ENCODE data around the gene SGPL1. TPM values are rescaled to one million over a fixed set of nuclear protein-coding genes. Genes with fewer than 3 reads are reported as not detected.

The SGPL1 gene
- total RNA-seq, 4 donors from 2014 or later, result 34.2 to 47.1 (median 43.1) TPM

GRCh38 chr10:70912556-70912955 lies 96.8 kb downstream of the SGPL1 start:
- DNase-seq, result no peak
- Histone ChIP-seq H3K9me3 (no peaks in the 10 kb centered on the region), H3K27me3 (peaks cover 0 to 30% (median 0%) of the 10 kb centered on the region in 4 donors), H3K36me3 (no peaks in the 10 kb centered on the region), H3K27ac (no peak overlapping the region), H3K4me3 (no peak overlapping the region), H3K4me1 (peaks cover 0 to 3% (median 0%) of the 10 kb centered on the region in 3 donors)
- 67 to 86% methylated on average over 1 to 4 of the region's 5 CpGs for WGBS, 2 donors
- TF ChIP-seq CTCF (IDR thresholded peaks at IDR 0.05), result no peak
- no peak for TF ChIP-seq POLR2A (IDR thresholded peaks at IDR 0.05)
- intact Hi-C loops (cut with DNase I), result no loop called here

DNA sequence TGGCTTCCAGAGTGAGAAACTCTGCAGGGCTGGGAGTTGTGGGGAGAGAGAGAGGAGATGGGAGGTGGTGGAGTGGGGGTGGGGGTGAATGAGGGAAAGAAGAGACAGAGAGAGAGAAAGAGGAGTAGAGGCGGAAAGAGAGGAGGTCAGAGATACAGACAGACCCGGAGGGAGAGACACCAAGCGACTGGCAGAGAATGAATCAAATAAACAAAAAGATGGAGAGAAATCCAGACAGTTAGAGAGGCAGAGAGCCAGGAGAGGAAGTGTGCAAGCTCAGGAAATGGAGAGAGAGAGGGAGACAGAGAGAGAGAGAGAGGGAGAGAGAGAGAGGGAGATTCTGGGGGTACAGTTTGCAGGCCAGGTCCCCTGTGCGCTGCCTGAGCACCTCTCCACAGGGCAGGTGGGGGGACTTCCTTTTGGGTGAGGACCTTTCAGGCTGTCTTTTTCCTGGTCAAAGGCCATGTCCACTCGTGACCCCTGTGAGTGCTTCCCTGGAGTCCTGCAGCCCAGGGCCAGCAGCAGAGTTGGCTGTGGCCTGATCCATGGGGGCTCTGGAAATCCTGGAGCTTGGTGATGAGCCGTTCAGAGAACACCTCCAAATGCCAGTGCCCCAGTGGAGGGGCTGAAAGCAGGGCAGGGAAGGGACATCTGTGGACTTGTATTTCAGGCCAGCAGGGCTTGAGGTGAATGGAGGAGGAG lies 97.6 kb downstream of the SGPL1 start:
- no peak for TF ChIP-seq POLR2A (IDR thresholded peaks at IDR 0.05)
- TF ChIP-seq CTCF (IDR thresholded peaks at IDR 0.05), result no peak

DNA sequence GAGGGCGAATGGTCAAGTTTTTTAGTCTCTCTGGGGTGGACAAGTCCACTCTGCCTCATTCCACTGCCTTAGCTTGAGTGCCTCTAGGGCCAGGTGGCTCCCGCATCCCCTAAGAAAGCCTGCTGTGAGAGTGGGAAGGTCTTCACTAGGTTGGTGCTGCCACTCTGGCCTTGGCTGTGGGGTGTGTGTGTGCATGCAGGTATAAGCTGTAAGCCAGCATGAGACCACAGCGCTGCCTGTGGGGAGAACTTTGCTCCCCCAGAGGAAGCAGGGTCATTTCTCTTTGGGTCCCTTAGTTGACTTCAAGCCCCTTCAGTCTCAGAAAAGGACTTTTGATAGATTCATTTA lies 98.1 kb downstream of the SGPL1 start:
- H3K27me3 ChIP-seq, result peaks cover 0 to 40% (median 0%) of the 10 kb centered on the region in 4 donors
- WGBS, 2 donors, result 84 to 86% methylated on average over 2 to 3 of the region's 3 CpGs
- intact Hi-C loops (cut with DNase I), result no loop called here
- no peak overlapping the region for H3K4me3 ChIP-seq
- H3K9me3 ChIP-seq, result no peaks in the 10 kb centered on the region
- no peaks in the 10 kb centered on the region for H3K4me1 ChIP-seq
- TF ChIP-seq CTCF (IDR thresholded peaks at IDR 0.05) (no peak), POLR2A (IDR thresholded peaks at IDR 0.05) (no peak)
- H3K36me3 ChIP-seq, result no peaks in the 10 kb centered on the region
- no peak for DNase-seq
- H3K27ac ChIP-seq, result no peak overlapping the region

More for the DNA sequence above, 97.6 kb downstream of the SGPL1 start:
- Histone ChIP-seq H3K27ac (no peak overlapping the region), H3K9me3 (no peaks in the 10 kb centered on the region), H3K27me3 (peaks cover 0 to 38% (median 0%) of the 10 kb centered on the region in 4 donors), H3K4me3 (no peak overlapping the region), H3K4me1 (no peaks in the 10 kb centered on the region), H3K36me3 (no peaks in the 10 kb centered on the region)
- no peak for DNase-seq
- 60% methylated on average over 4 to 5 of the region's 6 CpGs for WGBS, 2 donors
- intact Hi-C loops (cut with DNase I), result no loop called here

GRCh38 chr10:70914316-70914864 lies 98.6 kb downstream of the SGPL1 start:
- Histone ChIP-seq H3K27ac (no peak overlapping the region), H3K4me1 (peaks cover 0 to 4% (median 0%) of the 10 kb centered on the region in 3 donors), H3K27me3 (peaks cover 0 to 46% (median 0%) of the 10 kb centered on the region in 4 donors), H3K36me3 (no peaks in the 10 kb centered on the region), H3K9me3 (no peaks in the 10 kb centered on the region), H3K4me3 (no peak overlapping the region)
- DNase-seq, result no peak
- intact Hi-C loops (cut with DNase I), result no loop called here
- 60 to 74% methylated on average over 1 to 9 of the region's 10 CpGs for WGBS, 2 donors
- TF ChIP-seq POLR2A (IDR thresholded peaks at IDR 0.05) (no peak), CTCF (IDR thresholded peaks at IDR 0.05) (no peak)

DNA sequence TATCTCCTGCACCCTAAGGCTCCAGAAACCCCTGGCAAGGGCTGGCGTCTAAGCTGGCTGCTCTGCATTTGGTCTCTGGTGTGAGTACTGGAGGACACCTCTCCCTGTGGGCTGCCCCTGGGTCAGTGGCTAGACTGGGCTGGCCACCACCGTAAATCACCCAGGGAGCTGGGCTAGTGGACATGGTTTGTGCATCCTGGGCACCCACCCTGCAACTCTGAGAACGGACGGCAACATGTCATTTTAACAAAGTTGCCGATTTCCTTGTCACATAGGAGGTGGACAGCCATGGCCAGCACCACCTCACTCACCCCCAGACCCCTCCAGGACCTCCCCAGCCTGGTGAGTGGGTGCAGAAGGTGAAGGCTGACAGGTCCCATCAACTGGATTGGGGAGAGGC lies 99.5 kb downstream of the SGPL1 start:
- Histone ChIP-seq H3K4me1 (peaks cover 0 to 8% (median 0%) of the 10 kb centered on the region in 3 donors), H3K27ac (no peak overlapping the region), H3K9me3 (no peaks in the 10 kb centered on the region), H3K36me3 (no peaks in the 10 kb centered on the region), H3K4me3 (no peak overlapping the region), H3K27me3 (peaks cover 0 to 54% (median 0%) of the 10 kb centered on the region in 4 donors)
- intact Hi-C loops (cut with DNase I), result no loop called here
- TF ChIP-seq CTCF (IDR thresholded peaks at IDR 0.05) (no peak), POLR2A (IDR thresholded peaks at IDR 0.05) (no peak)
- WGBS, 2 donors, result 75 to 94% methylated on average over 3 of the region's 5 CpGs
- no peak for DNase-seq

Measured in esophagus squamous epithelium (tissue), 5 donors.